HG02571 (cell line): ENCODE results near the gene MRPL37.

ENCODE experiments used
- ATAC-seq: cut with Tn5 transposase; IDR thresholded peaks from one replicate; pipeline ENCODE4 v1.9.1; 2021; ENCODE audit warnings: mild to moderate bottlenecking, moderate library complexity; ENCODE audit not compliant: unreplicated experiment

MRPL37 gene

GRCh38 chr1:54238353-54239034, 38.5 kb downstream of the MRPL37 start:
- no peak for ATAC-seq

- no peak for ATAC-seq
These were observed 39.0 kb downstream of the MRPL37 start for GRCh38 chr1:54239035-54239383.

- ATAC-seq = no peak
These were observed 39.7 kb downstream of the MRPL37 start for GRCh38 chr1:54239631-54240031.

- ATAC-seq = no peak
These were observed 40.9 kb downstream of the MRPL37 start for GRCh38 chr1:54240741-54241335.

GRCh38 chr1:54241364-54241763, 41.4 kb downstream of the MRPL37 start:
- ATAC-seq = no peak

GRCh38 chr1:54243022-54243421, 43.1 kb downstream of the MRPL37 start:
- ATAC-seq = no peak

GRCh38 chr1:54244655-54245054, 44.7 kb downstream of the MRPL37 start:
- ATAC-seq = no peak

GRCh38 chr1:54245501-54245900, 45.5 kb downstream of the MRPL37 start:
- no peak for ATAC-seq

GRCh38 chr1:54246116-54246721, 46.3 kb downstream of the MRPL37 start:
- ATAC-seq = no peak

GRCh38 chr1:54247863-54248515, 48.0 kb downstream of the MRPL37 start:
- no peak for ATAC-seq

GRCh38 chr1:54248966-54249365, 49.0 kb downstream of the MRPL37 start:
- ATAC-seq = no peak

- ATAC-seq = no peak
These were observed 50.0 kb downstream of the MRPL37 start for GRCh38 chr1:54249819-54250435.

GRCh38 chr1:54250670-54251069, 50.7 kb downstream of the MRPL37 start:
- no peak for ATAC-seq

GRCh38 chr1:54252371-54252936, 52.5 kb downstream of the MRPL37 start:
- ATAC-seq = no peak

GRCh38 chr1:54253480-54253879, 53.5 kb downstream of the MRPL37 start:
- ATAC-seq = no peak

GRCh38 chr1:54254055-54254454, 54.1 kb downstream of the MRPL37 start:
- no peak for ATAC-seq

GRCh38 chr1:54255026-54255702, 55.2 kb downstream of the MRPL37 start:
- no peak for ATAC-seq

- no peak for ATAC-seq
These were observed 56.8 kb downstream of the MRPL37 start for GRCh38 chr1:54256522-54257345.

- no peak for ATAC-seq
These were observed 57.3 kb downstream of the MRPL37 start for GRCh38 chr1:54257346-54257620.

- no peak for ATAC-seq
These were observed 57.9 kb downstream of the MRPL37 start for GRCh38 chr1:54257876-54258275.
